Lower leg skin (tissue), 4 donors: ENCODE results near the gene EHD4. TPM values are rescaled to one million over a fixed set of nuclear protein-coding genes. Genes with fewer than 3 reads are reported as not detected.

Experiments used
- DNase-seq, 2 donors: peaks; one replicate each; pipeline ENCODE4 v3.0.0-alpha.2; 2019; ENCODE audit warnings: low spot score in 2 of 2
- H3K4me3 ChIP-seq: fragments of 200-600 bp; sonication (generic); 2 replicates; pipeline ENCODE4 v1.5.1; 2017; ENCODE audit warnings: mild to moderate bottlenecking, low read depth; ENCODE audit not compliant: poor library complexity, severe bottlenecking
- POLR2A ChIP-seq, 2 donors: fragments of 450-650 bp; IDR thresholded peaks; one replicate each; pipeline ENCODE4 v1.6.1; 2016 to 2017; ENCODE audit warnings: antibody characterized with exemption in 2 of 2, mild to moderate bottlenecking in 1 of 2, moderate library complexity in 1 of 2
- WGBS, 2 donors: methylation state at CpG; one replicate each; pipeline ENCODE4 v1.1.5; 2018; 5-methylcytosine and 5-hydroxymethylcytosine counted together
- intact Hi-C: fragments of 100-400 bp; cut with DNase I; formaldehyde crosslinking; loops from one replicate; pipeline ENCODE4 v1.15.0; 2023; ENCODE audit warnings: low total_unique reads
- total RNA-seq, 4 donors: library from RNA; depleted of rRNA; stranded (reverse); fragments of >200 nt; gene quantifications; one replicate each; pipeline ENCODE4 v1.1.0, GENCODE V29; 2016
- TF ChIP-seq, protein P1 (sequence below), 3 donors: fragments of 450-650 bp; IDR thresholded peaks; one replicate each; pipeline ENCODE4 v1.5.1; 2016; ENCODE audit warnings: antibody characterized with exemption in 3 of 3, mild to moderate bottlenecking in 3 of 3, moderate library complexity in 2 of 3

Gene EHD4
- total RNA-seq, 4 donors from 2014 or later = 19.6 to 27.3 (median 23.3) TPM

DNA sequence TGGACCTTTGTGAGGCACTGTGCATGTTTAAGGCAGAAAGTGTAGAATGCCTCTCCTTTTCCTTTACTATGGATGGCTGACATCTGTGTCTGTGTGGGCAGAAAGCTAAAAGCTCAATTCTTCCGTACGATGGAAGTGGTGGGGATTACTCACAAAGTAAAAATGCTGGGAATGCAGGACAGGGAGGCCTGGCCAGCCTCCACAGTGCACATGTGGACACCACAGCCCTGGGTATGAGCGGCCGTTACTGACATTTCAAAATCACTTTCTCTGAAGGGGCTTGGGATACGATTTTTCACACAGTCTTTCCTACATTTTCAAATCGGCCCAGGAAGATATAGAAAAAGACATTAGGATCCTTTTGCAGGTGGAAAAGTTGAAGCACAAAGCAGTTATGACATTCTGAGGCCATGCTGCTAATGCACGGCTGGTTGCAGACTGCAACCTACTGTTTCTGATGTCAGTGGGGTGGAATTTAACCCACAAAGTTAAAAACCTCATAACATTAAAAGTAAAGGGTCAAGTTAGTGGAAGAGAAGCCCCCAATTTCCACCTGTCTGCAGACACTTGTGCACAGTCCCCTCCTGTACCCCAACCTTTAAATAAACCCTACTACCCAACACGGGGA lies 27.9 kb downstream of the EHD4 start:
- 48 to 63% methylated on average over 8 of the region's 8 CpGs for WGBS, 2 donors
- intact Hi-C loops = no loop called here
- TF ChIP-seq, protein P1, sequence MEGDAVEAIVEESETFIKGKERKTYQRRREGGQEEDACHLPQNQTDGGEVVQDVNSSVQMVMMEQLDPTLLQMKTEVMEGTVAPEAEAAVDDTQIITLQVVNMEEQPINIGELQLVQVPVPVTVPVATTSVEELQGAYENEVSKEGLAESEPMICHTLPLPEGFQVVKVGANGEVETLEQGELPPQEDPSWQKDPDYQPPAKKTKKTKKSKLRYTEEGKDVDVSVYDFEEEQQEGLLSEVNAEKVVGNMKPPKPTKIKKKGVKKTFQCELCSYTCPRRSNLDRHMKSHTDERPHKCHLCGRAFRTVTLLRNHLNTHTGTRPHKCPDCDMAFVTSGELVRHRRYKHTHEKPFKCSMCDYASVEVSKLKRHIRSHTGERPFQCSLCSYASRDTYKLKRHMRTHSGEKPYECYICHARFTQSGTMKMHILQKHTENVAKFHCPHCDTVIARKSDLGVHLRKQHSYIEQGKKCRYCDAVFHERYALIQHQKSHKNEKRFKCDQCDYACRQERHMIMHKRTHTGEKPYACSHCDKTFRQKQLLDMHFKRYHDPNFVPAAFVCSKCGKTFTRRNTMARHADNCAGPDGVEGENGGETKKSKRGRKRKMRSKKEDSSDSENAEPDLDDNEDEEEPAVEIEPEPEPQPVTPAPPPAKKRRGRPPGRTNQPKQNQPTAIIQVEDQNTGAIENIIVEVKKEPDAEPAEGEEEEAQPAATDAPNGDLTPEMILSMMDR (IDR thresholded peaks at IDR 0.05) = no peak
- no peak for TF ChIP-seq POLR2A (IDR thresholded peaks at IDR 0.05)
- peak in 1 of 2 donors; percentile 90 for DNase-seq
- no peak overlapping the region for H3K4me3 ChIP-seq

DNA sequence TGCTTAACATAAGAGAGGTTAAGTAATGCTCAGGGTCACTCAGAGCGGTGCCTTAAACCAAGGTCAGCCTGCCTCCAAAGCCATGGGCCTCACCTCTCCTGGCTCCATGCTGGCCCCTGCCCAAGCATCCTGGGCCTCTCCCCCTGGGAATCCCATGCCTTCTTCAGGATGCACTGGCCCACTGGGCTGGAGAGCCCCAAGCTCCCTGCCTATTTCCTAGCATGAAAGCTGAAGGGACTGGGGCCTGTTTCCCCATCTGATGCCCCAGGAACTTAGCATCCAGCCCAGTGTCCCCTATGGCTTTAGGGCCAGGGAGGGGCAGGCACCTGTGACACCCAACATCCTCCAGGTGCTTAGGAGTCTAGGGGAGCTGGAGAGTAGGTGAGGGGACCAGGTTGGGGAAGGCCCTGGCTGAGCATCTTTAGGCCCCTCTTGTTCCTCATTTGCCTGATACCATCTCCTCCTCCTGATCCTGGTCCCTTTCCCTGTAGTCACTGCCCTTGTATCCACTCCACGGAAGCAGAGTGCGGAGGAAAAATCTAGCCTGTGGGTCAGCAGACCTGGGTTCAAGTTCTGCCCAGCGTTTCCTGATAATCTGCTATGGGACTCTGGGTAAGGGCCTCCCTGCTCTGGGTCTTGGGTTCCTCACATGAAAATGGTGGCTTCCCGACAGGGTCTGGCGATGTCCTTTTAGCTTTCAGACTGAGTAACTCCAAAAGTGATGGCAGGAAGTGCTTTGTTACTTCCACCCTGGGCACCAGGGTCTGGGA lies 28.6 kb downstream of the EHD4 start:
- TF ChIP-seq, protein P1 (IDR thresholded peaks at IDR 0.05) = no peak
- TF ChIP-seq POLR2A (IDR thresholded peaks at IDR 0.05) = no peak
- DNase-seq = peak in 1 of 2 donors; percentile 68

DNA sequence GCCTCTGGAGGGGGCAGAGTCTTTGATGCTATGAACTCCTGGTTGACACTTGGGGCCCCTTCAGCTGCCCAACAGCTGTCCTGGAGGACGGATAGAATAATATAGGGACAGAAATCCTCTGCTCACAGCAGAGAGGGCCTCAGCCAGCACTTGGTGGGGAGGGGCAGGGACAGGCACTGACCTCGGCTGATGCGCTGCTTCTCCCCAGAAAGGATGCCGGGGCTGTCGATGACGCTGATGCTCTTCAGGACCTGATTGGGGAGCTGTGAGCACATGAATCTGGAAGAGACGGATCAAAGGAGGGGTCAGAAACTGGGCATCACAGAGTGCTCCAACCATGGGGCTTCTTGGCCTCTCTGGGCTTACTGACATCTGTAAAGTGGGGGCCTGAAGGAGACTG lies 29.5 kb downstream of the EHD4 start:
- H3K4me3 ChIP-seq = no peak overlapping the region
- intact Hi-C loops = no loop called here

More for the DNA sequence above, 28.6 kb downstream of the EHD4 start:
- intact Hi-C loops = no loop called here
- no peak overlapping the region for H3K4me3 ChIP-seq
- 77 to 90% methylated on average over 6 of the region's 6 CpGs for WGBS, 2 donors

DNA sequence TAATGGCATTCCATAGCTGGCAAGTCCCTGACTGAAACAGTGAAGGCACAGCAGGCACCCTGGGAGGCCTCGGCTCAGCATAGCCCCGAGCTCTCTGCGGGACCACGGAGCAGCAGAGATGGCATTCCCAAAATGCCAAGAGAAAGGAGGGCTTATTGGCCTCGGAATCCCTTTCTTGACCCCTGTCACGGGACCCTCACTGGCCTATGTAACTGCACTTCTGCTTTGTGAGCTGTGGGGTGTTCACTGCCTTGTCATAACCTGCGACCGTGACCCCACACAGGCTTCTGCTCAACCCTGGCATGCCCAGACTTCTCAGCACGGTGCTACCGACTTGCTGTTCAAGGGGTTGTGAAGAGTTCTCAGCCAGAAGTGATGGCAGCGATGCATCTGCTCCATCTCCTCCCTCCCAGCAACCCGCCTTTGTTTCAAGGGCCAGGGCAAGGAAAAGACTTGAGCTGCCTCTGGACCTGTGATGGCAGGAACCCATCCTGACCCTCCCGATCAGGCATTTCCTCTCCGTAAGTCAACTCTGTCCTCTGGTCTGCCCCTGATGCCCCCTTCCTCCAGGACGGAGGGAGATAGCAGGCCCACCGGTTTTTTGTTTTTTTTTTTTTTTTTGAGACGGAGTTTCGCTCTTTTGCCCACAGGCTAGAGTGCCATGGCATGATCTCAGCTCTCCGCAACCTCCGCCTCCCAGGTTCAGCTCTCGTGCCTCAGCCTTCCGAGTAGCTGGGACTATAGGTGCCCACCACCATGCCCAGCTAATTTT lies 30.5 kb downstream of the EHD4 start:
- DNase-seq = peak in 1 of 2 donors; percentile 80
- TF ChIP-seq, protein P1 (IDR thresholded peaks at IDR 0.05) = no peak
- TF ChIP-seq POLR2A (IDR thresholded peaks at IDR 0.05) = no peak
- intact Hi-C loops = no loop called here
- H3K4me3 ChIP-seq = no peak overlapping the region
- 90 to 91% methylated on average over 22 of the region's 22 CpGs for WGBS, 2 donors

More for the DNA sequence above, 29.5 kb downstream of the EHD4 start:
- DNase-seq = peak in 1 of 2 donors; percentile 46
- 80 to 88% methylated on average over 7 of the region's 7 CpGs for WGBS, 2 donors
- TF ChIP-seq POLR2A (IDR thresholded peaks at IDR 0.05) = no peak
- TF ChIP-seq, protein P1 (IDR thresholded peaks at IDR 0.05) = no peak

DNA sequence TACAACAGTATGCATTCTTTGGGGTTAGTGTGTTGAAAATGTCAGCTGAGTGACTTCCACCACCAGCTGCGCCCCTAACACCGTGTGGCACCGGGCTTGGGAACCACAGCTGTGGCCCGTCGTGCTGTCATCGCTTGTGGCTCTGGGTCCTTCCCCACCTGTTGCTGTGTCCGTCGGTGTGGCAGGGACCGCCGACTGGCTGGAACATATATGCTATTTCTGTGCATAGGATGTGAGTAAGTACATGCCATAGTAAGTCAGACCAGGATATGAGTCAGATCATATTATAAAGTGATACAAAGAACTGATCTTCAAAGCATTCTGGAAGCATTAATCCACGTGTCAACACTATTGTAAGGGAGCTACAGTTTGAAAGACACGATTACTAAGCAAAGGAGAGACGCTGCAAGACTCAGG lies 31.9 kb downstream of the EHD4 start:
- DNase-seq = peak in 1 of 2 donors; percentile 82
- intact Hi-C loops = no loop called here
- 65 to 76% methylated on average over 13 of the region's 13 CpGs for WGBS, 2 donors
- no peak overlapping the region for H3K4me3 ChIP-seq
- TF ChIP-seq, protein P1 (IDR thresholded peaks at IDR 0.05) = no peak
- TF ChIP-seq POLR2A (IDR thresholded peaks at IDR 0.05) = no peak
